Heart right ventricle (tissue), 16 donors: Measurements from ENCODE around the gene LONRF2. TPM values are rescaled to one million over a fixed set of nuclear protein-coding genes. Genes with fewer than 3 reads are reported as not detected.

Experiments
- ATAC-seq, 8 donors: fragments of 200-7000 bp; cut with Tn5 transposase; one replicate each; pipeline ENCODE4 v1.9.1; 2020; ENCODE audit warnings: mild to moderate bottlenecking in 8 of 8, moderate library complexity in 8 of 8, moderate number of reproducible peaks in 1 of 8
- DNase-seq, 2 donors: peaks; one replicate each; pipeline ENCODE4 v3.0.0-alpha.2; 2020
- H3K27ac ChIP-seq, 10 donors: fragments of 200-600 bp; sonication (generic) in 2 of 10; one replicate each; pipeline versions ENCODE4 v1.5.0 to v1.8.0; 2020 to 2022; ENCODE audit warnings: mild to moderate bottlenecking in 3 of 10
- H3K27me3 ChIP-seq, 7 donors: fragments of 200-600 bp; one replicate each; pipeline ENCODE4 v1.8.0; 2021 to 2022; ENCODE audit warnings: mild to moderate bottlenecking in 2 of 7
- H3K36me3 ChIP-seq, 9 donors: fragments of 200-600 bp; sonication (generic) in 1 of 9; one replicate each; pipeline versions ENCODE4 v1.5.0 to v1.8.0; 2020 to 2022; ENCODE audit warnings: mild to moderate bottlenecking in 2 of 9
- H3K4me1 ChIP-seq, 9 donors: fragments of 200-600 bp; sonication (generic) in 1 of 9; one replicate each; pipeline versions ENCODE4 v1.5.0 to v1.8.0; 2020 to 2022; ENCODE audit warnings: mild to moderate bottlenecking in 4 of 9
- H3K4me3 ChIP-seq, 10 donors: fragments of 200-600 bp; sonication (generic) in 2 of 10; one replicate each; pipeline versions ENCODE4 v1.5.0 to v1.8.0; 2020 to 2022; ENCODE audit warnings: mild to moderate bottlenecking in 7 of 10, moderate library complexity in 2 of 10
- H3K9me3 ChIP-seq, 11 donors: fragments of 200-600 bp in 10 of 11; sonication (generic) in 2 of 11; one replicate each; pipeline versions ENCODE4 v1.5.0 to v1.8.0; 2013 to 2022; ENCODE audit warnings: mild to moderate bottlenecking in 2 of 11, control low read depth in 1 of 11, moderate library complexity in 1 of 11
- CTCF ChIP-seq, 9 donors: fragments of 200-600 bp; sonication (generic) in 2 of 9; IDR thresholded peaks; one replicate each; pipeline versions ENCODE4 v1.5.0 to v1.8.0; 2021 to 2022; ENCODE audit warnings: antibody characterized with exemption in 9 of 9, mild to moderate bottlenecking in 5 of 9, moderate library complexity in 1 of 9
- WGBS, 2 donors: extraction: QIAGEN DNeasy Blood & Tissue Kit; methylation state at CpG; one replicate each; pipeline ENCODE4 v1.1.7; 2013; ENCODE audit warnings: inconsistent platforms in 1 of 2; 5-methylcytosine and 5-hydroxymethylcytosine counted together
- intact Hi-C, 10 donors: fragments of 100-400 bp; cut with DNase I; formaldehyde crosslinking; loops; one replicate each; pipeline versions ENCODE4 v1.11.1 to v1.14.2; 2022
- polyA plus RNA-seq, 2 donors: library from polyadenylated mRNA; stranded (reverse); fragments of 200-250 nt; gene quantifications; one replicate each; pipeline ENCODE4 v1.2.3, GENCODE V29; 2013
- total RNA-seq, 10 donors: library from RNA; stranded (reverse); fragmentation: NEBNext Ultra II Directional in 3 of 10; extraction: Animal tissue kit (Norgen Biotek cat#: 25700) in 3 of 10; gene quantifications; one replicate each; pipeline versions ENCODE4 v1.2.1 to v1.2.4, GENCODE V29; 2021 to 2023
- donor health status: Arrhythmogenic right ventricular cardiomyopathy.
- donor health status: ischemic (EF 13 %, LVEDD 7.1; RV severe dilation, severe dysfunction).
- donor health status: healthy with polysubstance abuse.
- donor health status: DM: no; HTN: yes; CAD: no.
- donor health status: DM: no; HTN: no; CAD: no.
- donor health status: ischemic (EF 25% LVEDD 6.9; RV normal size, moderate dysfunction).
- donor health status: ischemic (EF 25% LVEDD 5.7; RV mildly dilated, moderate dysfunction).
- donor health status: healthy.
- donor health status: DM: yes; HTN: yes; CAD: no.
- donor health status: Ischemic cardiomyopathy.
- donor health status: ischemic (EF 35%, LVEDD 5.7; RV mildly dilated, moderate dysfunction).
- donor health status: nonischemic (EF 11% LVEDD 7.7; RV severe dilation, severe dysfunction).
- donor health status: DM: yes; HTN: yes; CAD: no.
- donor health status: PGD.
- donor health status: ischemic (EF 29% LVEDD 5.4; RV normal size, mild dysfunction).
- donor health status: nonischemic (EF 23%, LVEDD 6.1; RV moderate dilation, normal function).

The LONRF2 gene
- total and polyA plus RNA-seq, 12 donors = 0.58 to 33.3 (median 21.4) TPM

DNA sequence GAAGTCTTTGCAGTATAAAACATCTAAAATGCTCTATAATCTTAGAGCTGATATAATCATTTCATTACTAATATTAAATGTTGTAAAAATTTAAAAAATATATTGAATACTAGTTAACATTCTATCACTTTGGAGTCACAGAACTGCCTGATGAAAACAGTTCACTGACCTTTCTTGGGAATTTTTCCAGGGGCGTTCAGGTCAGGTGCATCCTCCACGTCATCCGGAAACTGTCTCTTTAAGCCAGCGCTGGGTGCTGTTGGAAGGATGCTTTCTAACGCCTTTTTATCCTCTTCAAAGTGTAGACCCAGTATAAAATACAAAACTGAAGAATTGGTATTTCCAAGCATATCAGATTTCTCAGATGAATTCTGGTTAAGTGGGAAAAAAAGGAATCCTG lies 22.8 kb downstream of the LONRF2 start:
- Histone ChIP-seq H3K27ac (no peak overlapping the region), H3K4me3 (no peak overlapping the region), H3K9me3 (peaks cover 0 to 7% (median 0%) of the 10 kb centered on the region in 11 donors), H3K27me3 (no peaks in the 10 kb centered on the region), H3K36me3 (peaks cover 0 to 61% (median 0%) of the 10 kb centered on the region in 9 donors), H3K4me1 (no peaks in the 10 kb centered on the region)
- 79 to 83% methylated on average over 5 of the region's 5 CpGs for WGBS, 2 donors
- intact Hi-C loops = no loop called here
- no peak for TF ChIP-seq CTCF (IDR thresholded peaks at IDR 0.05)
- DNase-seq (no peak), ATAC-seq (no peak)

DNA sequence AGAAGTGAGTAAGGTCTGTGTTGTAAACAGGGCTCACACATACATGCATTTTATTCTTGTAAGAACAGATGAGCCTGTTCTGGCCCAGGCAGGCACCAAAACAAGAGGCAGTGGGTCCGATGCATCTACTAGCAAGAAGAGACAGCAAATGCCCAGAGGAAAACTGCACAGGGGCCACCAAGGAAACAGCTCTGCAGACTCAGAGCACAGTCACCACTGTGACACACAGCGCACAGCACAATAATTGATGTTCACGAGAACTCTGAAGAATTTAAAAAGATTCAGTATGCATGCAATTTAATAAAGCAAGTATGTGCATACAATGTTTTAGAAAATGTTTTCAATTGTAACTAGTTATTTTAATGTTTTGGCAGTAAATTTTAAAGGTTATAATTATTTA lies 24.8 kb downstream of the LONRF2 start:
- Histone ChIP-seq H3K27me3 (no peaks in the 10 kb centered on the region), H3K9me3 (no peaks in the 10 kb centered on the region), H3K4me1 (peaks cover 0 to under 1% (median 0%) of the 10 kb centered on the region in 9 donors), H3K4me3 (no peak overlapping the region), H3K27ac (no peak overlapping the region), H3K36me3 (peaks cover 0 to 79% (median 0%) of the 10 kb centered on the region in 9 donors)
- DNase-seq (no peak), ATAC-seq (no peak)
- 94 to 98% methylated on average over 3 of the region's 3 CpGs for WGBS, 2 donors
- no peak for TF ChIP-seq CTCF (IDR thresholded peaks at IDR 0.05)
- intact Hi-C loops = no loop called here

GRCh38 chr2:100294162-100294497 lies 28.2 kb downstream of the LONRF2 start:
- DNase-seq = no peak
- H3K4me1 ChIP-seq = peaks cover 0 to 20% (median 0%) of the 10 kb centered on the region in 9 donors
- peaks cover 0 to 67% (median 0%) of the 10 kb centered on the region in 9 donors for H3K36me3 ChIP-seq
- H3K27me3 ChIP-seq = no peaks in the 10 kb centered on the region
- WGBS, 2 donors = 82 to 88% methylated on average over 9 of the region's 9 CpGs
- no peak overlapping the region for H3K4me3 ChIP-seq
- H3K27ac ChIP-seq = no peak overlapping the region
- intact Hi-C loops = no loop called here
- no peaks in the 10 kb centered on the region for H3K9me3 ChIP-seq
- TF ChIP-seq CTCF (IDR thresholded peaks at IDR 0.05) = no peak
- peak in 1 of 8 donors; percentile 23 for ATAC-seq

GRCh38 chr2:100293341-100294161 lies 28.8 kb downstream of the LONRF2 start:
- no peak for TF ChIP-seq CTCF (IDR thresholded peaks at IDR 0.05)
- intact Hi-C loops = no loop called here
- peaks cover 0 to 67% (median 0%) of the 10 kb centered on the region in 9 donors for H3K36me3 ChIP-seq
- no peaks in the 10 kb centered on the region for H3K9me3 ChIP-seq
- DNase-seq (no peak), ATAC-seq (no peak)
- WGBS, 2 donors = 86 to 90% methylated on average over 9 of the region's 9 CpGs
- H3K27me3 ChIP-seq = no peaks in the 10 kb centered on the region
- H3K27ac ChIP-seq = no peak overlapping the region
- H3K4me3 ChIP-seq = no peak overlapping the region
- H3K4me1 ChIP-seq = peaks cover 0 to 20% (median 0%) of the 10 kb centered on the region in 9 donors
